Measurements from ENCODE around the gene RNF213. TPM values are rescaled to one million over a fixed set of nuclear protein-coding genes. Genes with fewer than 3 reads are reported as not detected.

RNF213 gene
- total RNA-seq, 1 experiment from 2014 or later, result 71.4 TPM

DNA sequence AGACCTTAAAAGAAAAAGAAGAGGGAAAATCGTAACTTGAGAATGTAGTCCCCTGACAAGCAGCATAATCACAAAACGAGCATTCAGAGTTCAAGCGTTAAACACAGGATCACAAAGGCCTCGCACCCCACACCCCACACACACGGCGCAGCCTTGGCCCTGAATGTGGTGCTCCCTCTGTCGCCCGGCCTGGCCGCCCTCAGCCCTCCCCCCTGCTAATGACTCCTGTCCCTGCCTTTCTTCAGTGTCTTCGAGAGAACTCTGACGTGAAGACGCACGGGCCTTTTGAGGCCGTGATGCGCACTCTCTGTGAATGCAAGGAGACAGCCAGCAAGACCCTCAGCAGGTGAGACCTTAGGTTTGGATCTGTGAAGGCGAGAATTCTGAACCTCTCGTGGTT is 106.9 kb downstream of the RNF213 start:
- intact Hi-C loops (cut with micrococcal nuclease), result no loop called here
- no peak overlapping the region for H3K27ac ChIP-seq (ENCODE audit: low read length)

DNA sequence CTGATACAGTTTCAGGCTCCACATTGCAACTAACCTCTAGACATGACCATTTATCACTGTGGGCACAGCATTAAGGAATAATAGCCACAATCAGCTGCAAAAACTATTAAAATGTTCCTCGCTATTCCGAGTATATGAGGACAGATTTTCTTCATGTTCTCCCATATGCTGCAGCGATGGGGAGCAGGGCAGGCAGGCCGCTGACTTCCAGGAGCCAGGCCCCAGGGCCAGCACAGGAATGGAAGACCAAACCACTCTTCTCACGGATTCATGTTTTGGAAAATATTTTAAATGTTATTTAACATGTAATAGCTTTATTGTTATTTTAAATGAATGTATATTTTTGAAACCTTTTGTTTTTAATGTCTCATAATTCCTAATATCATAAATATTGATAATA is 110.5 kb downstream of the RNF213 start:
- CTCF ChIA-PET, result no interaction called here

More for the DNA sequence above, 106.9 kb downstream of the RNF213 start:
- no peaks in the 10 kb centered on the region for H3K4me1 ChIP-seq (ENCODE audit: insufficient read depth, low read length)
- H2AFZ ChIP-seq (ENCODE audit: low read length), result no peak overlapping the region
- H3K79me2 ChIP-seq (ENCODE audit: low read length), result no peaks in the 10 kb centered on the region
- POLR2A ChIA-PET (ENCODE audit: unreplicated experiment), result no interaction called here
- H3K4me2 ChIP-seq (ENCODE audit: low read length), result no peak overlapping the region
- no peaks in the 10 kb centered on the region for H3K9me3 ChIP-seq (ENCODE audit: low read length)
- H3K27me3 ChIP-seq (ENCODE audit: low read length), result no peaks in the 10 kb centered on the region
- no TSS peak for BruUV-seq (replicated peaks)
- ATAC-seq, result no peak
- no peak overlapping the region for H3K9ac ChIP-seq (ENCODE audit: low read length)
- TF ChIP-seq, protein P1, sequence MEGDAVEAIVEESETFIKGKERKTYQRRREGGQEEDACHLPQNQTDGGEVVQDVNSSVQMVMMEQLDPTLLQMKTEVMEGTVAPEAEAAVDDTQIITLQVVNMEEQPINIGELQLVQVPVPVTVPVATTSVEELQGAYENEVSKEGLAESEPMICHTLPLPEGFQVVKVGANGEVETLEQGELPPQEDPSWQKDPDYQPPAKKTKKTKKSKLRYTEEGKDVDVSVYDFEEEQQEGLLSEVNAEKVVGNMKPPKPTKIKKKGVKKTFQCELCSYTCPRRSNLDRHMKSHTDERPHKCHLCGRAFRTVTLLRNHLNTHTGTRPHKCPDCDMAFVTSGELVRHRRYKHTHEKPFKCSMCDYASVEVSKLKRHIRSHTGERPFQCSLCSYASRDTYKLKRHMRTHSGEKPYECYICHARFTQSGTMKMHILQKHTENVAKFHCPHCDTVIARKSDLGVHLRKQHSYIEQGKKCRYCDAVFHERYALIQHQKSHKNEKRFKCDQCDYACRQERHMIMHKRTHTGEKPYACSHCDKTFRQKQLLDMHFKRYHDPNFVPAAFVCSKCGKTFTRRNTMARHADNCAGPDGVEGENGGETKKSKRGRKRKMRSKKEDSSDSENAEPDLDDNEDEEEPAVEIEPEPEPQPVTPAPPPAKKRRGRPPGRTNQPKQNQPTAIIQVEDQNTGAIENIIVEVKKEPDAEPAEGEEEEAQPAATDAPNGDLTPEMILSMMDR (conservative IDR thresholded peaks at IDR 0.05; ENCODE audit: low read depth, low read length), result no peak
- TF ChIP-seq EZH2phosphoT487 (IDR thresholded peaks at IDR 0.05; ENCODE audit: borderline replicate concordance, low read length) (no peak), EZH2 (IDR thresholded peaks at IDR 0.05; ENCODE audit: low read length, unreplicated experiment) (no peak)
- H3K4me3 ChIP-seq (ENCODE audit: low read length), result no peak overlapping the region
- H3K9me2 ChIP-seq (replicated peaks; ENCODE audit: low read length), result no peaks in the 10 kb centered on the region
- no peaks in the 10 kb centered on the region for H3F3A ChIP-seq (ENCODE audit: low read length, unreplicated experiment)
- H3K36me3 ChIP-seq (ENCODE audit: low read depth, low read length), result peaks cover 61% of the 10 kb centered on the region
- no peaks in the 10 kb centered on the region for H4K20me1 ChIP-seq (ENCODE audit: low read length)
- DNase-seq, result no peak
- CTCF ChIA-PET, result no interaction called here

DNA sequence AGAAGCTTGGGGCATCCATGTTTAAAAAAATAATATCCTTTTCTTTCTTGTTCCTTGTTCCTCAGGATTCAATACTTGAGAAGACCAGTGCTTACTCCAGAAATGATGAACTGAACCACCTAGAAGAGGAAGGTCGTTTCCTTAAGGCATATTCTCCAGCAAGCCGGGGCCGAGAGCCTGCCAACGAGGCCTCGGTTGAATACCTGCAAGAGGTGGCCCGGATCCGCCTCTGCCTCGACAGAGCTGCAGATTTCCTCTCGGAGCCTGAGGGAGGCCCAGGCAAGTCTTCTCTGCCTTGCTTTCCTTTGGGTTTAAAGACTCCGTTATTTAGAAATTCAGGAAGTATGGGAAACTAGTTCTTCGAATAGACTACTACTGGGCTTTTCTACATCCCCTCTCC is 111.8 kb downstream of the RNF213 start:
- BruUV-seq (replicated peaks), result no TSS peak
- H3K9me2 ChIP-seq (replicated peaks; ENCODE audit: low read length), result no peaks in the 10 kb centered on the region
- no peak overlapping the region for H3K9ac ChIP-seq (ENCODE audit: low read length)
- ChIA-PET POLR2A (ENCODE audit: unreplicated experiment) (no interaction called here), CTCF (no interaction called here)
- no peak for ATAC-seq
- intact Hi-C loops (cut with micrococcal nuclease), result no loop called here
- H3K9me3 ChIP-seq (ENCODE audit: low read length), result no peaks in the 10 kb centered on the region
- H3K4me1 ChIP-seq (ENCODE audit: insufficient read depth, low read length), result no peaks in the 10 kb centered on the region
- H3K36me3 ChIP-seq (ENCODE audit: low read depth, low read length), result peaks cover 72% of the 10 kb centered on the region
- no peak overlapping the region for H3K27ac ChIP-seq (ENCODE audit: low read length)
- H3K27me3 ChIP-seq (ENCODE audit: low read length), result no peaks in the 10 kb centered on the region
- H3K4me2 ChIP-seq (ENCODE audit: low read length), result no peak overlapping the region
- H4K20me1 ChIP-seq (ENCODE audit: low read length), result no peaks in the 10 kb centered on the region
- no peak overlapping the region for H2AFZ ChIP-seq (ENCODE audit: low read length)
- DNase-seq, result no peak
- no peaks in the 10 kb centered on the region for H3K79me2 ChIP-seq (ENCODE audit: low read length)
- no peak for TF ChIP-seq EZH2 (IDR thresholded peaks at IDR 0.05; ENCODE audit: low read length, unreplicated experiment)
- TF ChIP-seq, protein P1 (conservative IDR thresholded peaks at IDR 0.05; ENCODE audit: low read depth, low read length), result no peak
- no peak for TF ChIP-seq EZH2phosphoT487 (IDR thresholded peaks at IDR 0.05; ENCODE audit: borderline replicate concordance, low read length)
- H3F3A ChIP-seq (ENCODE audit: low read length, unreplicated experiment), result no peaks in the 10 kb centered on the region
- H3K4me3 ChIP-seq (ENCODE audit: low read length), result no peak overlapping the region

More for the DNA sequence above, 110.5 kb downstream of the RNF213 start:
- H3K9me3 ChIP-seq (ENCODE audit: low read length), result no peaks in the 10 kb centered on the region
- no peaks in the 10 kb centered on the region for H3F3A ChIP-seq (ENCODE audit: low read length, unreplicated experiment)
- BruUV-seq (replicated peaks), result no TSS peak
- DNase-seq, result no peak
- no peaks in the 10 kb centered on the region for H3K79me2 ChIP-seq (ENCODE audit: low read length)
- ATAC-seq, result no peak
- H3K9me2 ChIP-seq (replicated peaks; ENCODE audit: low read length), result no peaks in the 10 kb centered on the region
- intact Hi-C loops (cut with micrococcal nuclease), result no loop called here
- H3K4me3 ChIP-seq (ENCODE audit: low read length), result no peak overlapping the region
- H3K9ac ChIP-seq (ENCODE audit: low read length), result no peak overlapping the region
- H3K36me3 ChIP-seq (ENCODE audit: low read depth, low read length), result peaks cover 65% of the 10 kb centered on the region
- no peak overlapping the region for H3K27ac ChIP-seq (ENCODE audit: low read length)
- H4K20me1 ChIP-seq (ENCODE audit: low read length), result no peaks in the 10 kb centered on the region
- H3K4me2 ChIP-seq (ENCODE audit: low read length), result no peak overlapping the region
- TF ChIP-seq, protein P1 (conservative IDR thresholded peaks at IDR 0.05; ENCODE audit: low read depth, low read length), result no peak
- TF ChIP-seq EZH2 (IDR thresholded peaks at IDR 0.05; ENCODE audit: low read length, unreplicated experiment), result no peak
- TF ChIP-seq EZH2phosphoT487 (IDR thresholded peaks at IDR 0.05; ENCODE audit: borderline replicate concordance, low read length), result no peak
- H2AFZ ChIP-seq (ENCODE audit: low read length), result no peak overlapping the region
- H3K27me3 ChIP-seq (ENCODE audit: low read length), result no peaks in the 10 kb centered on the region
- POLR2A ChIA-PET (ENCODE audit: unreplicated experiment), result no interaction called here
- no peaks in the 10 kb centered on the region for H3K4me1 ChIP-seq (ENCODE audit: insufficient read depth, low read length)
